Ovary (tissue), 3 donors: ENCODE measurements around the gene GET4.

ENCODE experiments used
- CTCF ChIP-seq, 3 donors: fragments of 450-650 bp in 2 of 3; fragments of 200-600 bp in 1 of 3; IDR thresholded peaks; one replicate each; pipeline versions ENCODE4 v1.5.1 to v1.8.0; 2016 to 2022; ENCODE audit warnings: antibody characterized with exemption in 3 of 3, mild to moderate bottlenecking in 1 of 3
- EP300 ChIP-seq: sonication (generic); formaldehyde crosslinking; IDR thresholded peaks from one replicate; pipeline ENCODE4 v1.6.1; 2017; ENCODE audit warnings: antibody characterized with exemption
- POLR2A ChIP-seq: fragments of 450-650 bp; IDR thresholded peaks from one replicate; pipeline ENCODE4 v1.6.1; 2017; ENCODE audit warnings: antibody characterized with exemption, mild to moderate bottlenecking, moderate library complexity
- donor health status: DM: no; HTN: no; CAD: no.

- TF ChIP-seq CTCF (IDR thresholded peaks at IDR 0.05) (no peak), POLR2A (no peak), EP300 (no peak)
These were observed 23.5 kb downstream of the GET4 start for GRCh38 chr7:899806-900205.
